ENCODE measurements around the gene MAP3K20. TPM values are rescaled to one million over a fixed set of nuclear protein-coding genes. Genes with fewer than 3 reads are reported as not detected.

Gene MAP3K20
- total RNA-seq, 1 experiment from 2014 or later: 40.0 TPM

DNA sequence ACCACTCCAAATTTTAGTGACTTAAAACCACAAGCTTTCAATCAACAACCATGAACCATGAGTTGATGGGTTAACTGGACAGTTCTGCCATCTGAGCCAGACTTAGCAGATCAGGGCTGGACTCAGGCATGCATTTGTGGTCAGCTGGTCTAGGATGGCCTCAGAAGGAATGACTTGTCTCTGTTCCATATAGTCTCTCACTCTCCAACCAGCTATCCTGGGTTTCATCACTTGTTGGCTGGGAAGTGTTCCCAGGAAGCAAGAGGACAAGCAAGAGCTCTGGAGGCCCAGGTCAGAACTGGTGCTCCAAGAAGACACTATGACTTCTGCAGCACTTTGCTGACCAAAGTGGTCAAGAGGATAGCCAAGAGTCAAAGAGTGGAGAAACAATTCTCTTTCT lies 17.5 kb upstream of the MAP3K20 start:
- Histone ChIP-seq H3K36me3 (ENCODE audit: insufficient read depth, low read length, poor library complexity, severe bottlenecking) (no peaks in the 10 kb centered on the region), H3K27me3 (replicated peaks; ENCODE audit: insufficient read depth, low read depth, low read length, poor library complexity) (no peaks in the 10 kb centered on the region), H3K4me3 (ENCODE audit: low read depth, low read length, poor library complexity, severe bottlenecking) (no peak overlapping the region), H3K4me1 (ENCODE audit: insufficient read depth, low read length, poor library complexity, severe bottlenecking) (peaks cover 9% of the 10 kb centered on the region), H3K27ac (ENCODE audit: low read depth, low read length, poor library complexity, severe bottlenecking) (no peak overlapping the region), H3K9me3 (ENCODE audit: low read depth, low read length, poor library complexity, severe bottlenecking) (no peaks in the 10 kb centered on the region)
- no peak for DNase-seq (ENCODE audit: low spot score)
- CTCF ChIA-PET: no interaction called here
- TF ChIP-seq, protein P1, sequence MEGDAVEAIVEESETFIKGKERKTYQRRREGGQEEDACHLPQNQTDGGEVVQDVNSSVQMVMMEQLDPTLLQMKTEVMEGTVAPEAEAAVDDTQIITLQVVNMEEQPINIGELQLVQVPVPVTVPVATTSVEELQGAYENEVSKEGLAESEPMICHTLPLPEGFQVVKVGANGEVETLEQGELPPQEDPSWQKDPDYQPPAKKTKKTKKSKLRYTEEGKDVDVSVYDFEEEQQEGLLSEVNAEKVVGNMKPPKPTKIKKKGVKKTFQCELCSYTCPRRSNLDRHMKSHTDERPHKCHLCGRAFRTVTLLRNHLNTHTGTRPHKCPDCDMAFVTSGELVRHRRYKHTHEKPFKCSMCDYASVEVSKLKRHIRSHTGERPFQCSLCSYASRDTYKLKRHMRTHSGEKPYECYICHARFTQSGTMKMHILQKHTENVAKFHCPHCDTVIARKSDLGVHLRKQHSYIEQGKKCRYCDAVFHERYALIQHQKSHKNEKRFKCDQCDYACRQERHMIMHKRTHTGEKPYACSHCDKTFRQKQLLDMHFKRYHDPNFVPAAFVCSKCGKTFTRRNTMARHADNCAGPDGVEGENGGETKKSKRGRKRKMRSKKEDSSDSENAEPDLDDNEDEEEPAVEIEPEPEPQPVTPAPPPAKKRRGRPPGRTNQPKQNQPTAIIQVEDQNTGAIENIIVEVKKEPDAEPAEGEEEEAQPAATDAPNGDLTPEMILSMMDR (conservative IDR thresholded peaks at IDR 0.05; ENCODE audit: low read depth, low read length): no peak
- TF ChIP-seq EZH2 (IDR thresholded peaks at IDR 0.05; ENCODE audit: borderline replicate concordance, low read depth, low read length, poor library complexity, severe bottlenecking): no peak
- POLR2A ChIA-PET (ENCODE audit: low non-redundant PET): no interaction called here
- no TSS peak for BruUV-seq (replicated peaks)
- intact Hi-C loops (cut with micrococcal nuclease; ENCODE audit: unreplicated experiment): no loop called here

DNA sequence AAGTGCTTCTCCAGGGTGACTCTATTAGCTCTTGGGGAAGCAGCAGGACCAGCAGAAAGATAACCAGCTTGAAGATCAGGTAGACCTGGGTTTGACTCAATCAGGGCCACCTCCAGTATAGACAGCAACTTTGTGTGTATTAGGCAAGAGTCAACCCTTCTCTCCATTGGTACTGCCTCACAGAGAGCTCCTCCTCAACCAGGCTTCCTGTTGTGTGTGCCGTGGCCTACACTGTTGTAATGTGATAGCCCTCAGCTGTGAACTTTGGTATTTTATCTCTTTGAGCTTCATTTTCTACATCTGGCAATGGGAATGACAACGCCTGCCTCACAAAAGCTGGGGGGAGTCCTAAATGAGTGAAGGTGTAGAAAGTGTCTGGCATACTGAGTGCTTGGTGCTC lies 17.0 kb upstream of the MAP3K20 start:
- intact Hi-C loops (cut with micrococcal nuclease; ENCODE audit: unreplicated experiment): no loop called here
- no peak for TF ChIP-seq EZH2 (IDR thresholded peaks at IDR 0.05; ENCODE audit: borderline replicate concordance, low read depth, low read length, poor library complexity, severe bottlenecking)
- TF ChIP-seq, protein P1 (conservative IDR thresholded peaks at IDR 0.05; ENCODE audit: low read depth, low read length): no peak
- Histone ChIP-seq H3K27me3 (replicated peaks; ENCODE audit: insufficient read depth, low read depth, low read length, poor library complexity) (no peaks in the 10 kb centered on the region), H3K9me3 (ENCODE audit: low read depth, low read length, poor library complexity, severe bottlenecking) (no peaks in the 10 kb centered on the region), H3K36me3 (ENCODE audit: insufficient read depth, low read length, poor library complexity, severe bottlenecking) (no peaks in the 10 kb centered on the region), H3K4me3 (ENCODE audit: low read depth, low read length, poor library complexity, severe bottlenecking) (no peak overlapping the region), H3K27ac (ENCODE audit: low read depth, low read length, poor library complexity, severe bottlenecking) (no peak overlapping the region), H3K4me1 (ENCODE audit: insufficient read depth, low read length, poor library complexity, severe bottlenecking) (peaks cover 6% of the 10 kb centered on the region)
- peak; percentile 25 for DNase-seq (ENCODE audit: low spot score)
- POLR2A ChIA-PET (ENCODE audit: low non-redundant PET): no interaction called here
- BruUV-seq (replicated peaks): no TSS peak
- CTCF ChIA-PET: no interaction called here

DNA sequence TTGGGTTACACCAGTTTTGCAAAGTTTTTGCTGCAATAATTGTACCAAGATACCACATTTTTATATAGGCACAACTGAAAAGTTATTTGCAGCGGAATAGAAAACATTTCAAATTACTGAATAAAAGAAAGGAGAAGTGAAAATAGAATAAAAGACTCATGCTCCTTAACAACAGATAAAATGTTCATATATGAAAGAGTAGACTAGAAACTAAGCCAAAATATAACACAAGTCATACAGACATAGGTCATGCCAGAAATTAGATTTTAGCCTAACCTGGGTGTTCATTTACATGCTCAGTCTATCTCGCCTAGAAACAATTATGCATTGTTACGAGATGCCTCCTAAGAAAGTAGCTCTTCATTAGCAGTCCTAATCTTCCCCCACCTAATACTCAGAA lies 16.4 kb upstream of the MAP3K20 start:
- Histone ChIP-seq H3K9me3 (ENCODE audit: low read depth, low read length, poor library complexity, severe bottlenecking) (no peaks in the 10 kb centered on the region), H3K4me3 (ENCODE audit: low read depth, low read length, poor library complexity, severe bottlenecking) (no peak overlapping the region), H3K36me3 (ENCODE audit: insufficient read depth, low read length, poor library complexity, severe bottlenecking) (no peaks in the 10 kb centered on the region), H3K27me3 (replicated peaks; ENCODE audit: insufficient read depth, low read depth, low read length, poor library complexity) (no peaks in the 10 kb centered on the region), H3K27ac (ENCODE audit: low read depth, low read length, poor library complexity, severe bottlenecking) (no peak overlapping the region), H3K4me1 (ENCODE audit: insufficient read depth, low read length, poor library complexity, severe bottlenecking) (peaks cover 7% of the 10 kb centered on the region)
- ChIA-PET CTCF (no interaction called here), POLR2A (ENCODE audit: low non-redundant PET) (no interaction called here)
- no TSS peak for BruUV-seq (replicated peaks)
- intact Hi-C loops (cut with micrococcal nuclease; ENCODE audit: unreplicated experiment): no loop called here
- TF ChIP-seq, protein P1 (conservative IDR thresholded peaks at IDR 0.05; ENCODE audit: low read depth, low read length): no peak
- TF ChIP-seq EZH2 (IDR thresholded peaks at IDR 0.05; ENCODE audit: borderline replicate concordance, low read depth, low read length, poor library complexity, severe bottlenecking): no peak
- DNase-seq (ENCODE audit: low spot score): no peak

Measured in A673 (cell line).